ENCODE data around the gene ADGRG4. TPM values are rescaled to one million over a fixed set of nuclear protein-coding genes. Genes with fewer than 3 reads are reported as not detected.

ADGRG4 gene
- polyA plus RNA-seq, 3 donors: not detected

DNA sequence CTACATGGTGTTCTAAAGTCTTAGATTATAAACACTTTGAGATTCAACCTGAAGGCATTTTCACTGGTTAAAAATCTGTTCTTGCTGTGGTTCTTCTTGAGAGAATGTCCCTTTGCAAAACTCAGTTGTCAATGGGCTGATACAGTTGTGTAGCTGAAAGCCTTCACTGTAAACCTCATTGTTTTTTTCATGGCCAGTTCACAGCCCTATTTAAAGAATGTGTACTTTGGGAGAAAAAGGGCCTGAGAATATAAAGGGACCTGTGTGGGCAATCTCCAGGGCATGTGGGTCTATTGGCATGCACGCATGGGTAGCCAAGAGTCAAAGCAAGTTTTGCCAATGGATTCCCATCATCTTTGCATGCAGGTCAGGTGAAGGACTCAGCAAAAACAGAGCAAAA is 41.8 kb upstream of the ADGRG4 start:
- peaks cover 0 to 1% (median 0%) of the 10 kb centered on the region in 7 donors for H3K9me3 Mint-ChIP-seq
- no peak overlapping the region for H3K4me2 ChIP-seq (replicated peaks; ENCODE audit: extremely low read depth, low read length, poor library complexity, severe bottlenecking)
- no peak overlapping the region for H3K4me3 ChIP-seq (replicated peaks in 1 of 3; ENCODE audit: low read depth in 2 of 3, low read length in 3 of 3)
- H3K27ac Mint-ChIP-seq: no peak overlapping the region
- peaks cover 0 to 9% (median 1%) of the 10 kb centered on the region in 3 donors for H3K27me3 Mint-ChIP-seq (ENCODE audit: low read depth in 3 of 3)
- no peaks in the 10 kb centered on the region for H3K36me3 Mint-ChIP-seq
- no peak for DNase-seq
- no peak overlapping the region for H3K4me3 Mint-ChIP-seq
- no peak overlapping the region for H2AFZ ChIP-seq (ENCODE audit: insufficient read depth, low read depth, low read length, poor library complexity, severe bottlenecking)
- no peak overlapping the region for H3K9ac ChIP-seq (ENCODE audit: insufficient read depth, low read length, poor library complexity, severe bottlenecking)
- no peaks in the 10 kb centered on the region for H3K36me3 ChIP-seq (replicated peaks in 1 of 2; ENCODE audit: control insufficient read depth in 1 of 2, insufficient read depth in 2 of 2, low read length in 2 of 2)
- no peaks in the 10 kb centered on the region for H3K9me3 ChIP-seq (replicated peaks in 1 of 2; ENCODE audit: control insufficient read depth in 1 of 2, insufficient read depth in 1 of 2, low read length in 2 of 2)
- intact Hi-C loops (cut with micrococcal nuclease): no loop called here
- no peaks in the 10 kb centered on the region for H4K20me1 ChIP-seq (ENCODE audit: insufficient read depth, low read length)
- H3K27ac ChIP-seq (ENCODE audit: low read depth in 1 of 2, low read length in 2 of 2): no peak overlapping the region
- no peaks in the 10 kb centered on the region for H3K79me2 ChIP-seq (ENCODE audit: insufficient read depth, low read length)
- no CpG with 5 or more reads among the region's 1 CpG for WGBS (ENCODE audit: insufficient coverage)
- no peak for TF ChIP-seq CTCF (IDR thresholded peaks at IDR 0.05)
- no peaks in the 10 kb centered on the region for H3K27me3 ChIP-seq (ENCODE audit: control insufficient read depth in 2 of 2, insufficient read depth in 2 of 2, low read length in 2 of 2)
- H3K4me1 Mint-ChIP-seq: peaks cover 6% of the 10 kb centered on the region
- H3K4me1 ChIP-seq (ENCODE audit: control insufficient read depth in 1 of 2, insufficient read depth in 2 of 2, low read length in 2 of 2): no peaks in the 10 kb centered on the region

GRCh38 chrX:136259543-136259942 is 41.2 kb upstream of the ADGRG4 start:
- Histone ChIP-seq H3K4me1 (ENCODE audit: control insufficient read depth in 1 of 2, insufficient read depth in 2 of 2, low read length in 2 of 2) (no peaks in the 10 kb centered on the region), H3K4me3 (replicated peaks in 1 of 3; ENCODE audit: low read depth in 2 of 3, low read length in 3 of 3) (no peak overlapping the region), H4K20me1 (ENCODE audit: insufficient read depth, low read length) (no peaks in the 10 kb centered on the region), H3K4me2 (replicated peaks; ENCODE audit: extremely low read depth, low read length, poor library complexity, severe bottlenecking) (no peak overlapping the region), H3K27ac (ENCODE audit: low read depth in 1 of 2, low read length in 2 of 2) (no peak overlapping the region), H2AFZ (ENCODE audit: insufficient read depth, low read depth, low read length, poor library complexity, severe bottlenecking) (no peak overlapping the region), H3K79me2 (ENCODE audit: insufficient read depth, low read length) (no peaks in the 10 kb centered on the region), H3K9ac (ENCODE audit: insufficient read depth, low read length, poor library complexity, severe bottlenecking) (no peak overlapping the region), H3K27me3 (ENCODE audit: control insufficient read depth in 2 of 2, insufficient read depth in 2 of 2, low read length in 2 of 2) (no peaks in the 10 kb centered on the region), H3K9me3 (replicated peaks in 1 of 2; ENCODE audit: control insufficient read depth in 1 of 2, insufficient read depth in 1 of 2, low read length in 2 of 2) (no peaks in the 10 kb centered on the region), H3K36me3 (replicated peaks in 1 of 2; ENCODE audit: control insufficient read depth in 1 of 2, insufficient read depth in 2 of 2, low read length in 2 of 2) (no peaks in the 10 kb centered on the region)
- Mint-ChIP-seq H3K9me3 (peaks cover 0 to 1% (median 0%) of the 10 kb centered on the region in 7 donors), H3K36me3 (no peaks in the 10 kb centered on the region), H3K4me1 (peaks cover 6% of the 10 kb centered on the region), H3K4me3 (no peak overlapping the region), H3K27me3 (ENCODE audit: low read depth in 3 of 3) (peaks cover 0 to 9% (median 1%) of the 10 kb centered on the region in 3 donors), H3K27ac (peak overlapping the region in 1 of 7 donors; percentile 78)
- no CpG with 5 or more reads among the region's 4 CpGs for WGBS (ENCODE audit: insufficient coverage)
- intact Hi-C loops (cut with micrococcal nuclease): no loop called here
- DNase-seq: peak in 1 of 3 donors; percentile 14
- TF ChIP-seq CTCF (IDR thresholded peaks at IDR 0.05): no peak
